Activated effector memory CD4-positive, alpha-beta T cell treated with Interleukin-2 at 50 U/mL for 16 hours (primary cell): ENCODE results near the gene XK.
"Not testable (repeated sequence)": the region's sequence is repeated elsewhere in the genome, so short reads cannot be mapped to it uniquely, and the experiment has no call there.

Source experiments
- DNase-seq: peaks from one replicate; pipeline ENCODE4 v3.0.0-alpha.2; 2020

XK gene

GRCh38 chrX:37759351-37759750 lies 73.8 kb downstream of the XK start:
- no peak for DNase-seq

- DNase-seq: no peak
Measured at GRCh38 chrX:37759878-37760418, 74.4 kb downstream of the XK start.

GRCh38 chrX:37763400-37763799 lies 77.8 kb downstream of the XK start:
- no peak for DNase-seq

- no peak for DNase-seq
Measured at GRCh38 chrX:37765507-37765906, 79.9 kb downstream of the XK start.

- DNase-seq: no peak
Measured at GRCh38 chrX:37767430-37767829, 81.8 kb downstream of the XK start.

GRCh38 chrX:37768866-37769265 lies 83.3 kb downstream of the XK start:
- DNase-seq: not testable (repeated sequence)

GRCh38 chrX:37776283-37776986 lies 90.8 kb downstream of the XK start:
- DNase-seq: no peak

GRCh38 chrX:37776987-37777325 lies 91.4 kb downstream of the XK start:
- no peak for DNase-seq

GRCh38 chrX:37779857-37780256 lies 94.3 kb downstream of the XK start, which contains the start of gene CYBB:
Gene CYBB, plus strand, starts transcription at chrX:37780059. Its CDS starts 19 bp downstream, at chrX:37780078.
- DNase-seq: no peak

- no peak for DNase-seq
Measured at GRCh38 chrX:37781081-37781480, 95.5 kb downstream of the XK start.
